NCI-H2196 (cell line): ENCODE data around the gene PMP22.

Source experiments
- DNase-seq: peaks from one replicate; lab custom pipeline; 2025; ENCODE audit not compliant: unreplicated experiment; lab: John Stamatoyannopoulos, UW

The PMP22 gene

DNA sequence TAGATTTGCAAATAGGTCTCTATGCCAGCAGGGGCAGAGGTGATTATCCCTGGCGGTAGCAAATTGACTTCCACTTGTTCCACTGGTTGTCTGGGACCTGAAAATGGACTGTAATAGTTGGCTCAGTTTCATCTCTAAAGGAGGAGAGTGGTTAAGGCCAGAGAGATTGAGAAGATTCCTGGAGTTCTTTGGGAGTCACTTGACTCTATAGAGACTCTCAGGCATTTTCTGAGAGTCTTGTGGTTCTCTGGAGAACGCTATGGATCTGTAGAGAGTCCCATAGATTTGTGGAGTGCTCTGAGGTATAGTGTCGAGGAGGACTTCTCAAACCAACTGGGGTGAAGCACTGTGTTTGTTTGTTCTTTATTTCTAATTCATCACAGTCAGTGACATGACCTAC is 8.9 kb upstream of the PMP22 start:
- DNase-seq = no peak

GRCh38 chr17:15273141-15273793 is 8.1 kb upstream of the PMP22 start:
- DNase-seq = no peak

DNA sequence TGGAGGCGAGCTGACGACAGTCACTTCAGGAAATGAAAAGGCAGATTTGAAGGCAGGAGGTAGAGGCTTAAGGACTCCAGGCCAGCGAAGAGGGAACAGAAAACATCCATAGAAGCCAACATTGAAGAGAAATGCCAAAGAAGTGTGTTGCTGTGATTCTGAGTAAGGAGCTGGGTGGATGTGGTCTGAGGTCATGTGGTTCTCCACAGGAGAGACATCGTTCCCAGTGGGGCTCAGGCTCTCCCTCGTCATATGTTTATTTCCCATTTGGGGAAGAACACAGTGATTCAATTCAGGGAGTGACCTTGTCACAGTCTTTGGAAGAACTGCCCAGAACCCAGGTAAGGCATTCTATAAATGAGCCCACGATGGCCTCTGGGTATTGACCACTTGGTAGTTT is 6.6 kb upstream of the PMP22 start:
- no peak for DNase-seq

- no peak for DNase-seq
These were observed 5.7 kb upstream of the PMP22 start for GRCh38 chr17:15270628-15271381.

DNA sequence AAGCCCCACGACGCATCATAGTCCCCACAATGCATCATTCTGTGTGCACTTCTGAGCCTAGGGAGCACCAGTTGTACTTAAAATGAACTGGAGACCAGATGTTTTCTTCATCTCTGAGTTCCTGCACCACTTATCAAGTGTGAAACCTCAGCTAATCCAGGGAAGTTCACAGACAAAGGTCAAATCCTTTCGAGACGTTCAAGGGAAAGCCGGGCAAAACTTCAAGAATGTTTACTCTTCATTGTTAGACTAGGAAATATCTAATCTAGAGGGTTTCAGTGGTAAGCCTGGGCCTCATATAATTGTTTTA is 4.6 kb upstream of the PMP22 start:
- DNase-seq = no peak

DNA sequence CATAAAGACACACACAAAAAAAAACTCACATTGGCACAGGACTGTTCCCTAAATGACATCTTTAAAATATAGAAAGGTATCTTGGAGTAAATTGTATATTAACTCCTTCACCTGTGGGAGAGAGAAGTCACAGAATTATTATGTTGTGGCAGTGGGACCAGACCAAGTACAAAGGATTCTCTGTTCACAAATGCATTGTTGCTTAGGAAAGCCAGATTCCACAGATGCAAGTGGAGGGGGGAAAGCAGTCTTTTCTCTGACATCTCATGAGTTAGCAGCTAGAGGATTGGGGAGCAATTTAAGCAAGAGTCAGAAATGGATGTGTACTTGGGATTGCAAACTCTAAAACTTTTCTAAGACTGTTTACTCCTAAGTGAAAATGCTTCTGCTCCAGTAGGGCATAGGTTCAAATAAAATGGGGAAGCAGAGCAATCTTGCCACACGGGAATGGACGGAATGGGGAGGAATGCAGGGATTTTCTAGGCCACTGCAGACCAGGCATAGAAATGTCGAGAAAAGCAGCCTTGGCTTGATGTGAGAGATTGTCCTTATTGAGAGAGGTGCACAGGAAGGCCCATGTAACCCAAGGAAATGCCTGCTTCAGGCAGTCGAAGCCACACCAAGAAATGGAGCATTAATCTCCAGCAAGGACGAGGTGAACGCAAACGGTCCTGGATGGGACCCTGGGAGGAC is 4.1 kb upstream of the PMP22 start:
- no peak for DNase-seq

DNA sequence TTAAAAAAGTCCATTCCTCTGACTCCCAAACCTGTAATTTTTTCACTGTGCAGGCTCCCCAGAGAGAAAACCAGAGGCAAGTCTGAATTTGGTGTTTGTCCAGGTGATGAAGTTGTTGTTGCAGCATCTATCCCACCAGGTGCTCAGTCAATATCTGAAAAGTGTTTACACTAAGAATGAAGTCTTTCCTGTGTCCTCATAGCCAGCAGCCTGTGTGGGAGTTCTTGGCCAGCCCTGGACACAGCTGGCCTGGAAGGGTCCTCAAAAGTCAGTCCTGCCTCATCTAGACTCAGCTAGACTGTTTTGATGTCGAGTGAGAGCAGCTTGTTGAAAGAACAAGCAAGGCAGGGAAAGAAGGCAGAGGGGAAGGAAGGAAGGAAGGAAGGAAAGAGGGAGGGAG is 3.3 kb upstream of the PMP22 start:
- no peak for DNase-seq

- DNase-seq = no peak
These were observed 2.9 kb upstream of the PMP22 start for GRCh38 chr17:15267996-15268395.

GRCh38 chr17:15266325-15267125 is 1.4 kb upstream of the PMP22 start:
- DNase-seq = no peak

DNA sequence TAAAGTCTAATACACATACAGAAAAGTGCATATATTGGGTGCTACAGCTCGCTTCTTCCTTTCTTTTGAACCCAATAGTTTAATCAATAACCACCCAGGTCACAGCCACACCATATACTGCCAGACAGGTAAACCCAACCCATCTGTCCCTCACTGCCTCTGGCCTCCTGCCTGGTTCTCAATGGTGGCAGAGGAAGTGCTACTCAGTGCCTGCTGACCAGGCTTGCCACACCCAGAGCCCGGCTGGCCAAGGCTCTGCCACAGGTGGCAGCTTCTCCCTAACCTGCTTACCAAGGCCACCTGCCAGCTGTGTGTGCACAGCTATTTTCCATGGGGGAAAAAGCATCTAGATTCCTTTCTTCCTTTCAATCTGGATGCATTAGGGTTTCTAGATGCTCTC is 584 bp downstream of the PMP22 start:
- peak; percentile 16 for DNase-seq

DNA sequence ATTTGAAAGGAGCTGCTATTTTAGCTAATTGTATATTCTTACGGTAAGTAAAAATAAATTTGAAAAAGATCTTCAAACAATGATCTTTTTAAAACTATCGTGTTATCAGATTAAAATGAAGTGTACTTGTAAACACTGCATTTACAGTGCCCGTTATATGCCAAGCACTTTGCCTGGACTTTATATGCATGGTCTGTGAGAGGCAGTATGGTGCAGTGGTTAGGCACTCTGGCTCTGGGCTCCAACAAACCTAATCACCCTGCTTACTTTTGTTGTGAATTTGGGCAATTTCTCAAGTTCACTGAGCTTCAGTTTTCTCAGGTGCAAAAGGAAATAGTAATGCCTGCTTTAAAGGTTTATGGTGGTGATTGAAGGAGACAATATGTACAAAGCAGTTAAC is 1.4 kb downstream of the PMP22 start:
- no peak for DNase-seq

GRCh38 chr17:15263206-15263579 is 1.9 kb downstream of the PMP22 start:
- DNase-seq = no peak

- no peak for DNase-seq
These were observed 2.6 kb downstream of the PMP22 start for GRCh38 chr17:15262291-15263205.

DNA sequence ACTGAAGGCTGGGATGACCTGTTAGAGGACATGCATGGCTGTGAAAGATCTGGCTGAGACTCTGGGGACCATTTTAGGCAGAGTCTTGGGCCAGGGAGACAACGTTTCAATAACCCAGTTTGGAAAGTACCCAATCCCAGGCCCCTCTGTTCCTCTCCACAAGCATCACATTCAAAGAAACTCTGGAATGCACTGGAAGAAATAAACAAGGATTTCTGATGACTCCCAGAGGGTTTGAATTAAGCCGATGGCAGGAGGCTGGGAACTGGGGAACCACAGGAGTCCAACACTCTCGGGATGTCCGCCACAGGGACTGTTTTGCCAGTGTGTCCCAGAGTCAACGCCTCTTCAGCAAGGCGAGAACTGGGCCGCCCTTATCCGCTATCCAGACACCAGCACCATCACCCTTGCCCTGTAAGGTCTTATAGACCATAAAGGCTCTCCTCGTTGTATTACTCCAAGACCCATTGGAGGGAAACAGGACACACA is 3.3 kb downstream of the PMP22 start:
- DNase-seq = no peak

DNA sequence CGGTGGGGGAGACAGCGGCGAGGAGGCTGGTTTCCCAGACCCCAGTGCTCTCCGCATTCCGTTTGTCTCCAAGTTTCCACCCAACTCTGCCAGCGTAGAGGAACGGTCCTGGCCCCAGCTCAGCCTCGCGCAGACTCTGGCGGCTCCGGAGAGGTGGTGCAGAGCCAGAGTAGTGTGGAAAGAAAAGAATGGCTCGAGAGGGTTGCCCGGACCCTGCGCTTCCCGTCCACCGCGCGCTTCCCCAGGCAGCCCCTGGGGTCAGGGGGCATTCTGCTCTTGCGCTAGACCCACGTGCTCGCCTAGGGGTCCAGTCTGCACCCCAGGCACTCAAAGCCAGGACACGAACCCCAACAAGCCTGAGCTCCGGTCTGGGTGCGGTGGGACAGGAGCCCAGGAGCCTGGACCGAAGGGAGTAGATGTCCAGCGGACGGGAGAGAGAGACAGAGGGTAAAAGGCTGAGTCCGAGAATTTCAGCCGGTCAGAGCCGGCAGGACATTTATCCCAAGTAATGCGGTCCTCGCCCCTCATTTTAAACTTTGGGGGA is 3.8 kb downstream of the PMP22 start:
- no peak for DNase-seq

- DNase-seq = peak; percentile 65
These were observed 4.5 kb downstream of the PMP22 start for GRCh38 chr17:15260376-15261257.

GRCh38 chr17:15257796-15258512 is 7.2 kb downstream of the PMP22 start:
- DNase-seq = no peak

GRCh38 chr17:15257258-15257788 is 7.8 kb downstream of the PMP22 start:
- DNase-seq = peak; percentile 70
